Measurements from ENCODE around the gene RELN.

RELN gene

DNA sequence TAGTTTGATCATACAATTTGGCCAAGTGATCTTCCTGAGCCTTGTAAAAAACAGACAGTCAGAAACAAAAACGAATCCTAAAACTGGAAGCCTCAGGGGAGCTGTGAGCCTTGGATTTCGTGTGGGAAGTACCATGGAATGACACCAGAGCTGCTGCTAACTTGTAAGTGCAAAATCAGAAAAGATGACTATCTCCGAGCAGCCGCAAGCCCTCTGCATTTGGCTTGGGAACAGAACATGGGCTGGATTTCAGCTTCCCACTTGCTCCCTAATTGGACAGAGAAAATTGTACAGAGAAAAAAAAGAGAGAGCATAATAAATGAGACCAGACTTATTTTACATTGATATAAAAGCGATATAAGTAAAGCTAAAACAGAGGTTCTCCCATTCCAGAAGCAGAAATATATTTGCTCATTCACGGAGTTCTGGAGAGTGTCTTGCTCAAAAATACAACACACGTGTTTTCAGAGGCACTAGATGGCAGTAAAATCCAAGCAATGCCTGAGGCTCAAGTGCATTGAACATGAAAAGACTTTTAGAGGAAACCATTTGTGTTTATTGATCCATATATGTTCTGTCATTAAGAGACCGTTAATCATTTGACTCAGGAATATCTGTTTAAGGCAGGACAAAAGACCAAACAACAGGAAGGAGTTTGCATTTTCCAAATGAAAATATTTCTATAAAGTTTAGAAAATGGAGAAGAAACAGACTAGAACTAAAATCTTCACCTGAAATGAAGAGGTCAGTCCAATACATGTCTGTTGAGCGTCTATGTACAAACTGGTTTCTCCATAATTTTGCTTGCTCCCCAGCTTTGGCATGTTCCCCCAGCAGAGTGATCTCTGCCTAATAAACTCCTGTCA, 465.2 kb downstream of the RELN start:
- Histone ChIP-seq H3K27ac (no peak overlapping the region), H3K36me3 (replicated peaks) (no peaks in the 10 kb centered on the region), H3K27me3 (replicated peaks) (no peaks in the 10 kb centered on the region), H3K4me3 (ENCODE audit: low read depth, low read length) (no peak overlapping the region)
- TF ChIP-seq, protein P1, sequence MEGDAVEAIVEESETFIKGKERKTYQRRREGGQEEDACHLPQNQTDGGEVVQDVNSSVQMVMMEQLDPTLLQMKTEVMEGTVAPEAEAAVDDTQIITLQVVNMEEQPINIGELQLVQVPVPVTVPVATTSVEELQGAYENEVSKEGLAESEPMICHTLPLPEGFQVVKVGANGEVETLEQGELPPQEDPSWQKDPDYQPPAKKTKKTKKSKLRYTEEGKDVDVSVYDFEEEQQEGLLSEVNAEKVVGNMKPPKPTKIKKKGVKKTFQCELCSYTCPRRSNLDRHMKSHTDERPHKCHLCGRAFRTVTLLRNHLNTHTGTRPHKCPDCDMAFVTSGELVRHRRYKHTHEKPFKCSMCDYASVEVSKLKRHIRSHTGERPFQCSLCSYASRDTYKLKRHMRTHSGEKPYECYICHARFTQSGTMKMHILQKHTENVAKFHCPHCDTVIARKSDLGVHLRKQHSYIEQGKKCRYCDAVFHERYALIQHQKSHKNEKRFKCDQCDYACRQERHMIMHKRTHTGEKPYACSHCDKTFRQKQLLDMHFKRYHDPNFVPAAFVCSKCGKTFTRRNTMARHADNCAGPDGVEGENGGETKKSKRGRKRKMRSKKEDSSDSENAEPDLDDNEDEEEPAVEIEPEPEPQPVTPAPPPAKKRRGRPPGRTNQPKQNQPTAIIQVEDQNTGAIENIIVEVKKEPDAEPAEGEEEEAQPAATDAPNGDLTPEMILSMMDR (IDR thresholded peaks at IDR 0.05; ENCODE audit: low read depth, low read length, missing control alignments): peak; percentile 61
- in situ Hi-C loops (cut with HindIII; ENCODE audit: low pct_ligation_motif_present, low sequenced_read_pairs): no loop called here
- peak; percentile 45 for DNase-seq

GRCh38 chr7:103521937-103522336, 467.5 kb downstream of the RELN start:
- H3K27ac ChIP-seq: no peak overlapping the region
- in situ Hi-C loops (cut with HindIII; ENCODE audit: low pct_ligation_motif_present, low sequenced_read_pairs): no loop called here
- DNase-seq: no peak
- TF ChIP-seq, protein P1 (IDR thresholded peaks at IDR 0.05; ENCODE audit: low read depth, low read length, missing control alignments): no peak
- H3K27me3 ChIP-seq (replicated peaks): no peaks in the 10 kb centered on the region
- H3K4me3 ChIP-seq (ENCODE audit: low read depth, low read length): no peak overlapping the region
- no peaks in the 10 kb centered on the region for H3K36me3 ChIP-seq (replicated peaks)

GRCh38 chr7:103504505-103505135, 484.8 kb downstream of the RELN start:
- in situ Hi-C loops (cut with HindIII; ENCODE audit: low pct_ligation_motif_present, low sequenced_read_pairs): no loop called here

GRCh38 chr7:103501206-103501605, 488.3 kb downstream of the RELN start:
- no peaks in the 10 kb centered on the region for H3K36me3 ChIP-seq (replicated peaks)
- no peak overlapping the region for H3K4me3 ChIP-seq (ENCODE audit: low read depth, low read length)
- in situ Hi-C loops (cut with HindIII; ENCODE audit: low pct_ligation_motif_present, low sequenced_read_pairs): no loop called here
- no peaks in the 10 kb centered on the region for H3K27me3 ChIP-seq (replicated peaks)
- no peak for DNase-seq
- TF ChIP-seq, protein P1 (IDR thresholded peaks at IDR 0.05; ENCODE audit: low read depth, low read length, missing control alignments): no peak
- no peak overlapping the region for H3K27ac ChIP-seq

More at GRCh38 chr7:103504505-103505135, 484.8 kb downstream of the RELN start:
- Histone ChIP-seq H3K27me3 (replicated peaks) (no peaks in the 10 kb centered on the region), H3K4me3 (ENCODE audit: low read depth, low read length) (no peak overlapping the region), H3K27ac (no peak overlapping the region), H3K36me3 (replicated peaks) (no peaks in the 10 kb centered on the region)
- no peak for DNase-seq
- TF ChIP-seq, protein P1 (IDR thresholded peaks at IDR 0.05; ENCODE audit: low read depth, low read length, missing control alignments): no peak

- no peaks in the 10 kb centered on the region for H3K36me3 ChIP-seq (replicated peaks)
- peak; percentile 4 for DNase-seq
- TF ChIP-seq, protein P1 (IDR thresholded peaks at IDR 0.05; ENCODE audit: low read depth, low read length, missing control alignments): no peak
- no peak overlapping the region for H3K27ac ChIP-seq
- H3K27me3 ChIP-seq (replicated peaks): no peaks in the 10 kb centered on the region
- H3K4me3 ChIP-seq (ENCODE audit: low read depth, low read length): no peak overlapping the region
- in situ Hi-C loops (cut with HindIII; ENCODE audit: low pct_ligation_motif_present, low sequenced_read_pairs): no loop called here
Observed at GRCh38 chr7:103499976-103500375, 489.5 kb downstream of the RELN start.
